Liver (tissue), 9 donors: ENCODE results near the gene LRRC40. TPM values are rescaled to one million over a fixed set of nuclear protein-coding genes. Genes with fewer than 3 reads are reported as not detected.

Experiments
- DNase-seq: peaks from one replicate; pipeline ENCODE4 v3.0.0-alpha.2; 2017; ENCODE audit warnings: low spot score
- H3K27ac ChIP-seq, 2 donors: one replicate each; pipeline ENCODE4 v1.7.0; 2013; ENCODE audit warnings: inconsistent platforms in 2 of 2, low read length in 2 of 2, control low read depth in 1 of 2, low read depth in 1 of 2, mild to moderate bottlenecking in 1 of 2
- H3K27me3 ChIP-seq, 4 donors: one replicate each; pipeline versions ENCODE4 v1.6.1 to v1.7.0; 2013; ENCODE audit warnings: low read length in 3 of 4, inconsistent platforms in 1 of 4, mild to moderate bottlenecking in 1 of 4, moderate library complexity in 1 of 4; ENCODE audit not compliant: control insufficient read depth in 4 of 4, insufficient read depth in 4 of 4
- H3K36me3 ChIP-seq, 4 donors: one replicate each; pipeline versions ENCODE4 v1.6.1 to v1.7.0; 2013; ENCODE audit warnings: low read length in 3 of 4, mild to moderate bottlenecking in 3 of 4, low read depth in 1 of 4, moderate library complexity in 1 of 4; ENCODE audit not compliant: control insufficient read depth in 4 of 4, insufficient read depth in 3 of 4
- H3K4me1 ChIP-seq, 4 donors: one replicate each; pipeline versions ENCODE4 v1.6.1 to v1.7.0; 2013; ENCODE audit warnings: low read length in 3 of 4, mild to moderate bottlenecking in 3 of 4, moderate library complexity in 1 of 4; ENCODE audit not compliant: control insufficient read depth in 4 of 4, insufficient read depth in 4 of 4
- H3K4me3 ChIP-seq, 3 donors: one replicate each; pipeline versions ENCODE4 v1.6.1 to v1.7.0; 2013; ENCODE audit warnings: low read length in 3 of 3, control low read depth in 1 of 3, low read depth in 1 of 3, mild to moderate bottlenecking in 1 of 3
- H3K9ac ChIP-seq, 2 donors: one replicate each; pipeline ENCODE4 v1.7.0; 2013; ENCODE audit warnings: low read length in 2 of 2, mild to moderate bottlenecking in 2 of 2, moderate library complexity in 2 of 2, control low read depth in 1 of 2, low read depth in 1 of 2
- H3K9me3 ChIP-seq, 4 donors: one replicate each; pipeline versions ENCODE4 v1.6.1 to v1.7.0; 2013; ENCODE audit warnings: low read length in 3 of 4; ENCODE audit not compliant: control insufficient read depth in 4 of 4
- ATF3 ChIP-seq: IDR thresholded peaks from 2 replicates; pipeline ENCODE4 v1.6.1; 2016; ENCODE audit warnings: antibody characterized with exemption
- EGR1 ChIP-seq, 2 donors: IDR thresholded peaks; 2 replicates each; pipeline ENCODE4 v1.6.1; 2016 to 2018; ENCODE audit warnings: antibody characterized with exemption in 2 of 2, low read depth in 2 of 2
- FOXA1 ChIP-seq: IDR thresholded peaks from 2 replicates; pipeline ENCODE4 v1.6.1; 2016; ENCODE audit warnings: antibody characterized with exemption
- FOXA2 ChIP-seq: IDR thresholded peaks from 2 replicates; pipeline ENCODE4 v1.6.1; 2016; ENCODE audit warnings: antibody characterized with exemption
- GABPA ChIP-seq, 2 donors: IDR thresholded peaks in 1 of 2; conservative IDR thresholded peaks in 1 of 2; 2 replicates each; pipeline ENCODE4 v1.6.1; 2016; ENCODE audit warnings: antibody characterized with exemption in 2 of 2, mild to moderate bottlenecking in 1 of 2, moderate library complexity in 1 of 2
- HNF4A ChIP-seq, 2 donors: conservative IDR thresholded peaks; 2 replicates each; pipeline ENCODE4 v1.6.1; 2016; ENCODE audit warnings: antibody characterized with exemption in 2 of 2, mild to moderate bottlenecking in 2 of 2
- HNF4G ChIP-seq: IDR thresholded peaks from 2 replicates; pipeline ENCODE4 v1.6.1; 2016; ENCODE audit warnings: antibody characterized with exemption
- JUND ChIP-seq, 2 donors: IDR thresholded peaks; 2 replicates each; pipeline ENCODE4 v1.6.1; 2016; ENCODE audit warnings: antibody characterized with exemption in 2 of 2
- NR2F2 ChIP-seq: IDR thresholded peaks from 2 replicates; pipeline ENCODE4 v1.6.1; 2016; ENCODE audit warnings: antibody characterized with exemption
- RAD21 ChIP-seq, 2 donors: IDR thresholded peaks; 2 replicates each; pipeline ENCODE4 v1.6.1; 2016; ENCODE audit warnings: antibody characterized with exemption in 2 of 2, mild to moderate bottlenecking in 2 of 2
- REST ChIP-seq: IDR thresholded peaks from 2 replicates; pipeline ENCODE4 v1.6.1; 2016; ENCODE audit warnings: antibody characterized with exemption, mild to moderate bottlenecking
- RXRA ChIP-seq, 2 donors: IDR thresholded peaks; 2 replicates each; pipeline ENCODE4 v1.6.1; 2017 to 2018; ENCODE audit warnings: antibody characterized with exemption in 2 of 2, mild to moderate bottlenecking in 1 of 2
- SP1 ChIP-seq: IDR thresholded peaks from 2 replicates; pipeline ENCODE4 v1.6.1; 2018; ENCODE audit warnings: antibody characterized with exemption, mild to moderate bottlenecking
- TAF1 ChIP-seq: conservative IDR thresholded peaks from 2 replicates; pipeline ENCODE4 v1.6.1; 2016; ENCODE audit warnings: antibody characterized with exemption, mild to moderate bottlenecking
- YY1 ChIP-seq: IDR thresholded peaks from 2 replicates; pipeline ENCODE4 v1.6.1; 2016; ENCODE audit warnings: antibody characterized with exemption, mild to moderate bottlenecking
- ZBTB33 ChIP-seq: IDR thresholded peaks from 2 replicates; pipeline ENCODE4 v1.6.1; 2016; ENCODE audit warnings: antibody characterized with exemption
- WGBS: extraction: QIAGEN DNeasy Blood & Tissue Kit; methylation state at CpG from one replicate; pipeline ENCODE4 v1.1.7; 2013; 5-methylcytosine and 5-hydroxymethylcytosine counted together
- polyA plus RNA-seq, 2 donors: library from polyadenylated mRNA; stranded (reverse) in 1 of 2; unstranded in 1 of 2; fragments of 200-250 nt in 1 of 2; fragments of >200 nt in 1 of 2; fragmentation: Nextera tagmentation in 1 of 2; extraction: Ambion mirVana in 1 of 2; gene quantifications; one replicate each; pipeline versions ENCODE4 v1.2.1 to v1.2.3, GENCODE V29; 2013 to 2015
- total RNA-seq, 2 donors: library from RNA; depleted of rRNA; stranded (reverse); fragments of >200 nt; gene quantifications; one replicate each; pipeline ENCODE4 v1.2.3, GENCODE V29; 2014
- TF ChIP-seq, protein P1 (sequence below): IDR thresholded peaks from 2 replicates; pipeline ENCODE4 v1.6.1; 2016; ENCODE audit warnings: antibody characterized with exemption
- TF ChIP-seq, protein P2 (sequence below): fragments of 150-350 bp; IDR thresholded peaks from 2 replicates; pipeline ENCODE4 v1.5.1; 2017; ENCODE audit warnings: improper control_type of control experiment, low read depth, low read length; ENCODE audit not compliant: missing input control
- donor health status: healthy.
- donor health status: healthy.
- donor health status: healthy.
- donor health status: healthy.
- donor health status: healthy.

LRRC40 gene
- total and polyA plus RNA-seq, 4 donors, result 6.6 to 15.8 (median 10.6) TPM

- 94% methylated on average over 5 of the region's 5 CpGs for WGBS
- Histone ChIP-seq H3K9ac (no peak overlapping the region), H3K4me3 (no peak overlapping the region), H3K4me1 (no peaks in the 10 kb centered on the region), H3K36me3 (peaks cover 0 to 19% (median 4%) of the 10 kb centered on the region in 4 donors), H3K9me3 (no peaks in the 10 kb centered on the region), H3K27ac (no peak overlapping the region), H3K27me3 (no peaks in the 10 kb centered on the region)
- DNase-seq, result no peak
- TF ChIP-seq FOXA2, result no peak
- TF ChIP-seq REST, result no peak
- TF ChIP-seq RAD21 (IDR thresholded peaks at IDR 0.05), result no peak
- no peak for TF ChIP-seq JUND (IDR thresholded peaks at IDR 0.05)
- no peak for TF ChIP-seq YY1
- TF ChIP-seq, protein P1, sequence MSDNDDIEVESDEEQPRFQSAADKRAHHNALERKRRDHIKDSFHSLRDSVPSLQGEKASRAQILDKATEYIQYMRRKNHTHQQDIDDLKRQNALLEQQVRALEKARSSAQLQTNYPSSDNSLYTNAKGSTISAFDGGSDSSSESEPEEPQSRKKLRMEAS, result no peak
- TF ChIP-seq HNF4A (conservative IDR thresholded peaks at IDR 0.05), result no peak
- TF ChIP-seq RXRA (IDR thresholded peaks at IDR 0.05), result no peak
- no peak for TF ChIP-seq SP1
- no peak for TF ChIP-seq EGR1 (IDR thresholded peaks at IDR 0.05; ENCODE audit: low read depth in 2 of 2)
- TF ChIP-seq ATF3, result no peak
- TF ChIP-seq GABPA (IDR thresholded peaks at IDR 0.05 in 1 of 2, conservative IDR thresholded peaks at IDR 0.05 in 1 of 2), result no peak
- TF ChIP-seq NR2F2, result no peak
- TF ChIP-seq FOXA1, result no peak
- TF ChIP-seq, protein P2, sequence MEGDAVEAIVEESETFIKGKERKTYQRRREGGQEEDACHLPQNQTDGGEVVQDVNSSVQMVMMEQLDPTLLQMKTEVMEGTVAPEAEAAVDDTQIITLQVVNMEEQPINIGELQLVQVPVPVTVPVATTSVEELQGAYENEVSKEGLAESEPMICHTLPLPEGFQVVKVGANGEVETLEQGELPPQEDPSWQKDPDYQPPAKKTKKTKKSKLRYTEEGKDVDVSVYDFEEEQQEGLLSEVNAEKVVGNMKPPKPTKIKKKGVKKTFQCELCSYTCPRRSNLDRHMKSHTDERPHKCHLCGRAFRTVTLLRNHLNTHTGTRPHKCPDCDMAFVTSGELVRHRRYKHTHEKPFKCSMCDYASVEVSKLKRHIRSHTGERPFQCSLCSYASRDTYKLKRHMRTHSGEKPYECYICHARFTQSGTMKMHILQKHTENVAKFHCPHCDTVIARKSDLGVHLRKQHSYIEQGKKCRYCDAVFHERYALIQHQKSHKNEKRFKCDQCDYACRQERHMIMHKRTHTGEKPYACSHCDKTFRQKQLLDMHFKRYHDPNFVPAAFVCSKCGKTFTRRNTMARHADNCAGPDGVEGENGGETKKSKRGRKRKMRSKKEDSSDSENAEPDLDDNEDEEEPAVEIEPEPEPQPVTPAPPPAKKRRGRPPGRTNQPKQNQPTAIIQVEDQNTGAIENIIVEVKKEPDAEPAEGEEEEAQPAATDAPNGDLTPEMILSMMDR, result no peak
- TF ChIP-seq TAF1, result no peak
Observed at GRCh38 chr1:70169018-70169839, 36.1 kb downstream of the LRRC40 start.

- Histone ChIP-seq H3K36me3 (peaks cover 0 to 20% (median 7%) of the 10 kb centered on the region in 4 donors), H3K4me1 (no peaks in the 10 kb centered on the region), H3K9me3 (no peaks in the 10 kb centered on the region), H3K27ac (no peak overlapping the region), H3K4me3 (no peak overlapping the region), H3K9ac (no peak overlapping the region), H3K27me3 (no peaks in the 10 kb centered on the region)
- no peak for DNase-seq
- TF ChIP-seq RAD21 (IDR thresholded peaks at IDR 0.05) (no peak), TAF1 (no peak), GABPA (IDR thresholded peaks at IDR 0.05 in 1 of 2, conservative IDR thresholded peaks at IDR 0.05 in 1 of 2) (no peak), ZBTB33 (no peak), HNF4G (no peak), RXRA (IDR thresholded peaks at IDR 0.05) (no peak), SP1 (no peak), ATF3 (no peak), JUND (IDR thresholded peaks at IDR 0.05) (no peak)
- TF ChIP-seq, protein P2, result no peak
- TF ChIP-seq, protein P1, result no peak
Observed at GRCh38 chr1:70168283-70168682, 37.1 kb downstream of the LRRC40 start.
